ENCODE measurements around the gene FSTL4. TPM values are rescaled to one million over a fixed set of nuclear protein-coding genes. Genes with fewer than 3 reads are reported as not detected.

The FSTL4 gene
- total RNA-seq, 2 donors from 2014 or later: 4.4 to 5.5 TPM

- H3K4me3 Mint-ChIP-seq: no peak overlapping the region
- Histone ChIP-seq H3K36me3 (ENCODE audit: control insufficient read depth, insufficient read depth, low read length) (no peaks in the 10 kb centered on the region), H3K4me1 (ENCODE audit: control insufficient read depth, insufficient read depth, low read length) (no peaks in the 10 kb centered on the region), H3K27ac (ENCODE audit: low read depth, low read length) (no peak overlapping the region), H3K9ac (ENCODE audit: extremely low read depth, low read length, poor library complexity, severe bottlenecking) (no peak overlapping the region), H3K27me3 (ENCODE audit: control insufficient read depth, insufficient read depth, low read length, poor library complexity, severe bottlenecking) (no peaks in the 10 kb centered on the region), H3K9me3 (ENCODE audit: control insufficient read depth, low read length) (no peaks in the 10 kb centered on the region), H3K4me3 (ENCODE audit: low read length) (no peak overlapping the region)
- no peak overlapping the region for H3K27ac Mint-ChIP-seq
- no peaks in the 10 kb centered on the region for H3K9me3 Mint-ChIP-seq
- H3K36me3 Mint-ChIP-seq (ENCODE audit: low read depth): no peaks in the 10 kb centered on the region
- TF ChIP-seq CTCF (conservative IDR thresholded peaks at IDR 0.05): no peak
- peaks cover 4% of the 10 kb centered on the region for H3K27me3 Mint-ChIP-seq (ENCODE audit: insufficient read depth)
- WGBS, 2 experiments (ENCODE audit: insufficient coverage in 1 of 2, insufficient read length in 1 of 2): 100% methylated on average over 1 of the region's 1 CpG; no CpG with 5 or more reads in 1 of the 2 experiments
- peaks cover 2% of the 10 kb centered on the region for H3K4me1 Mint-ChIP-seq
- DNase-seq: peak; percentile 2
These were observed 97.9 kb downstream of the FSTL4 start for GRCh38 chr5:133514456-133514855.

GRCh38 chr5:133512896-133513295 is 99.4 kb downstream of the FSTL4 start:
- Mint-ChIP-seq H3K4me1 (peaks cover 6% of the 10 kb centered on the region), H3K27ac (no peak overlapping the region)
- WGBS, 2 experiments (ENCODE audit: insufficient coverage in 1 of 2, insufficient read length in 1 of 2): 63 to 94% methylated on average over 2 to 6 of the region's 6 CpGs

GRCh38 chr5:133511653-133512235 is 100.6 kb downstream of the FSTL4 start:
- Mint-ChIP-seq H3K27ac (no peak overlapping the region), H3K9me3 (no peaks in the 10 kb centered on the region), H3K36me3 (ENCODE audit: low read depth) (no peaks in the 10 kb centered on the region), H3K27me3 (ENCODE audit: insufficient read depth) (peaks cover 2% of the 10 kb centered on the region), H3K4me1 (peaks cover 6% of the 10 kb centered on the region), H3K4me3 (no peak overlapping the region)
- WGBS, 2 experiments (ENCODE audit: insufficient coverage in 1 of 2, insufficient read length in 1 of 2): 88 to 89% methylated on average over 3 to 7 of the region's 7 CpGs
- H3K27ac ChIP-seq (ENCODE audit: low read depth, low read length): no peak overlapping the region
- no peaks in the 10 kb centered on the region for H3K9me3 ChIP-seq (ENCODE audit: control insufficient read depth, low read length)
- no peak overlapping the region for H3K9ac ChIP-seq (ENCODE audit: extremely low read depth, low read length, poor library complexity, severe bottlenecking)
- no peak for TF ChIP-seq CTCF (conservative IDR thresholded peaks at IDR 0.05)
- no peaks in the 10 kb centered on the region for H3K36me3 ChIP-seq (ENCODE audit: control insufficient read depth, insufficient read depth, low read length)
- no peaks in the 10 kb centered on the region for H3K4me1 ChIP-seq (ENCODE audit: control insufficient read depth, insufficient read depth, low read length)
- peak; percentile 19 for DNase-seq
- no peak overlapping the region for H3K4me3 ChIP-seq (ENCODE audit: low read length)
- no peaks in the 10 kb centered on the region for H3K27me3 ChIP-seq (ENCODE audit: control insufficient read depth, insufficient read depth, low read length, poor library complexity, severe bottlenecking)

More at GRCh38 chr5:133512896-133513295, 99.4 kb downstream of the FSTL4 start:
- no peak overlapping the region for H3K4me3 Mint-ChIP-seq
- Histone ChIP-seq H3K9ac (ENCODE audit: extremely low read depth, low read length, poor library complexity, severe bottlenecking) (no peak overlapping the region), H3K9me3 (ENCODE audit: control insufficient read depth, low read length) (no peaks in the 10 kb centered on the region), H3K4me1 (ENCODE audit: control insufficient read depth, insufficient read depth, low read length) (no peaks in the 10 kb centered on the region), H3K36me3 (ENCODE audit: control insufficient read depth, insufficient read depth, low read length) (no peaks in the 10 kb centered on the region), H3K27ac (ENCODE audit: low read depth, low read length) (no peak overlapping the region), H3K4me3 (ENCODE audit: low read length) (no peak overlapping the region), H3K27me3 (ENCODE audit: control insufficient read depth, insufficient read depth, low read length, poor library complexity, severe bottlenecking) (no peaks in the 10 kb centered on the region)
- peaks cover 2% of the 10 kb centered on the region for H3K27me3 Mint-ChIP-seq (ENCODE audit: insufficient read depth)
- DNase-seq: peak; percentile 17
- no peaks in the 10 kb centered on the region for H3K36me3 Mint-ChIP-seq (ENCODE audit: low read depth)
- no peaks in the 10 kb centered on the region for H3K9me3 Mint-ChIP-seq
- TF ChIP-seq CTCF (conservative IDR thresholded peaks at IDR 0.05): no peak
